NCI-H69 (cell line): Measurements from ENCODE around the gene TMEM97.

Experiments used
- DNase-seq: peaks from one replicate; lab custom pipeline; 2025; lab: John Stamatoyannopoulos, UW

Gene TMEM97

DNA sequence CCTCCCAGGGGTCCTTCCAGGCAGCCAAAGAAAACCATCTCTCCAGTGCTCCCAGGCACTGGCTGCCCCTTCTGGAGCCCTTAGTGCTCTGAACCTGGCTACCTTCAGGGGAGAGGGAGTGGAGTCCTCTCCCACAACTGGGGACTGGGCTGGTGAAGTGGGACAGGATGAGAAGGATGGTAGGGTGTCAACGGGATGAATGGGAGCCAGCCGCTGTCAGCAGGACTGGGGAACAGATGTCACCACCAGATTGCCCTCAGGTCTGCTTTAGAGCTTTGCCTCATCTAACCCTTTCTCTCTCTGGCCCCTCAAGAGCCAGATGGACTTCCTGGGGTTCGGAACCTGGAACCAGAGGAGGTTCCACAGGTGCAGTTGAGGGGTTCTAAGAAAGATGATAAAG, 46.5 kb downstream of the TMEM97 start:
- DNase-seq, result no peak

DNA sequence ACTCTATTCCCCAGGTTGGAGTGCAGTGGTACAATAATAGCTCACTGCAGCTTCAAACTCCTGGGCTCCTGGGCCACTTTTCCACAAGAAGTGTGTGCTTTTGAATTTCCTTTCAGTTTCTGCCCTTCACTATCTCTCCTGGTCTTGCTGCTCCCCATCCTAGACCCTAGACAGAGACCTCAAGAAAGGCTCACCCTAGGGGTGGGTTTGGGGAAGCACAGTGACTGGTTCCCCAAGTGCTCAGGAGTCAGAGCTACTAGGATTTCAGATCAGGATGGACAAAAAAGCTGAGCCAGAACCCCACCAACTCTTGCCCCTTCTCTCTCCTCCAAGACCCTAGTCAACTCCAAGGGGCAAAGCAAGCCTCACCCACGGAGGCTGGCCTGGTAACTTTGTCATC, 47.6 kb downstream of the TMEM97 start:
- DNase-seq, result no peak

DNA sequence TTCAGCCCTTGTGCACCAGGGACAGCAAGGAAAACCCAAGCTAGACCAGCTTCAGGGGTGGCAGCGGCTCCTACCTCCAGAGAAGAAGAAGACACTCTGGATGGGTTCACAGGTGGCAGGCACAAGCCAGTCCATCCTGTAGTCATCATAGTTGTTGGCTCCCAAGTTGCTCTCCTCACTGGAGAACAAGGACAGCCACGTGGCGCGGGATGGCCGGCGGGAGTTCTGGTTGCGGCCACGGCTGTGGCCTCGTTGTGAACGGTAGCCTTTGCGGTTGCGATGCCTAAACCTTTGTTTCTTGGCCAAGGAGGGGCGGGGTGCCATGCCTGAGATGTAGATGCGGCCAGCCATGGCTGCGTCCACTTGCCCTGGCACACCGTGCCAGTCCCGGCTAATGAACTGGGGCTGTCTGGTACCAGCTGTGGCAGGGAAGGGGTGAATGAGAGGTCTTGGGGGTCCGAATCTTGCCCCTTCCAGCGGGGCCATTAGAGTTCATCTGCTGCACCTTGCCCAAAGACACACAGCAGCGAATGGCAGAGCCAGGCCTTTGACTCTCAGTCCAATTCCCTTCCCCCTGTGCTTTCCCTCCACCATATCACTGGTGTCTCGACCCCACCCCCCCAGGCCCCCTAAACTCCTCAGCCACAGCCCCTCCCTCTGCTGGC, 48.8 kb downstream of the TMEM97 start:
- DNase-seq, result no peak

DNA sequence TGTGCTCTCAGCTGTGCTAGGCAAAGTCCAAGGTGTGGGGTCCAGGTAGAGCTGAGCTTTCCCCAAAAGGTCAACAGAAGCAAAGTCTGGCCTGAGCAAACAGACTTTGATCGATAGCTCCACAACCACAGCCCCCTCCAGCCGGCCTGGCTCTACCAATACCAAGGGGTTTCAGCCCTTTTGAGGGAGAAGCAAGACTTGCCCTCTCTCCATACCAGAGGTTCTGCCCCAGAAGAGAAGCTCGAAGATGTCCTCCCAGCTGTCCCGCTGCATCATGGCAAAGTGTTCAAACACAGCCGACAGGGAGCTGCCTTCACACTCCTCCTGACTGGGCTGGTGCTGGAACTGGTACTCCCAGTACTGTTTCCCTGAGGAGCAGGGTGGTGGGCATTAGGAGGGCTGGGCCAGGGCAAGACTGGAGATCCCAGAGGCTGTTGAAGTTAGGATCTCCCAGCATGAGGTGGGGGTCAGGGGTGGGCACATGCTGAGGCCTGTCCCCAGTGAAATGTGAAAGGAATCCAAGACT, 49.4 kb downstream of the TMEM97 start:
- no peak for DNase-seq

DNA sequence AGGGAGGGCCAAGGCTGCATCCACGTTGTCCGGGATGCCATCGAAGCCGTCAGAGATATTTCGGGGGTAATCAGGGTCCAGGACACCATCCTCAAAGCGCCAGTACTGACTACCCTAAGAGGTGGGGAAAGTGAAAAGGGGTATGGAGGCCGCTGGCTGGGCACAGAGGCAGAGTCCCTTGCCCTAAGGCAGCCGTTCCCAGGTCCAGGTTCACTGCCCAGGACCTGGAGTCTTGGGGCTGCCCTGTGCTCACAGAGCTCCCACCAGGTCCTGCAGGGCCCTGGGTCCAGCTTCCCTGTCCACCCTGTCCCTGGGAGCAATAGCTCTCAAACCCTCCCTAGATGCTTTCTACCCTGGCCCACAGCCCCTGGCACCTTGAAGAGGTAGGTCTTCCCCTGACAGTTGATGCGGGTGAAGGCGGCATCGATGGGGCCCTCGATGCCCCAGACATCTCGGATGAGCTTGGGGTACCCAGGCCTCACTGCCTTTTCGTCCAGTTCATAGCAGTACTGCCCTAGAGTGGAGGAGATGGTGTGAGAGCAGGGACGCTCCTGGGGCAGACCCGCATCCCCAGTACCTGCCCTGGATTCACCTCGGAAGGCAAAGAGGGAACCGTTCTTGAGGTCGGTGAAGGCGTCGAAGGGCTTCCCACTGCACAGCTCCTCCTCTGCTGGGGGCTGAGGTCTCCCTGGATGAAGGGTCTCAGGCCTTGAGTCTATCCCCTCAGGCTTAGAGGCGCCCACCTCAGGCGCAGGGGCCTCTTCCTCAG, 50.1 kb downstream of the TMEM97 start:
- no peak for DNase-seq

DNA sequence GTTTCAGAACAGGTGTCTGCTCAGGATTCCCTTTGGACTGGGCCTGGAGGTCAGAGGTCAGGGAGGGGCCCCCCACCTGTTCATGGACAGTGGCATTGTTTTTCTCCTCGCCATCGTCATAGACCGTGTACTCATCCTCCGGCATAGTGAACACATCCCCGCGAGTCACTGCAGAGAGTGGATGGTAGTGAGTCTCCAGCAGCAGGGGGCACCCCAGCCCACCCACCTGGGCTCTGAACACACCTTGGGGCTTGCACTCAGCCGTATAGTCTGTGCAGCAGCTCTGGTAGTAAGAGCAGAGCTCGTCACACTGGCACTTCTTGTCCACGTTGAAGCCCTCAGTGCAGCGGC, 50.7 kb downstream of the TMEM97 start:
- DNase-seq, result no peak

DNA sequence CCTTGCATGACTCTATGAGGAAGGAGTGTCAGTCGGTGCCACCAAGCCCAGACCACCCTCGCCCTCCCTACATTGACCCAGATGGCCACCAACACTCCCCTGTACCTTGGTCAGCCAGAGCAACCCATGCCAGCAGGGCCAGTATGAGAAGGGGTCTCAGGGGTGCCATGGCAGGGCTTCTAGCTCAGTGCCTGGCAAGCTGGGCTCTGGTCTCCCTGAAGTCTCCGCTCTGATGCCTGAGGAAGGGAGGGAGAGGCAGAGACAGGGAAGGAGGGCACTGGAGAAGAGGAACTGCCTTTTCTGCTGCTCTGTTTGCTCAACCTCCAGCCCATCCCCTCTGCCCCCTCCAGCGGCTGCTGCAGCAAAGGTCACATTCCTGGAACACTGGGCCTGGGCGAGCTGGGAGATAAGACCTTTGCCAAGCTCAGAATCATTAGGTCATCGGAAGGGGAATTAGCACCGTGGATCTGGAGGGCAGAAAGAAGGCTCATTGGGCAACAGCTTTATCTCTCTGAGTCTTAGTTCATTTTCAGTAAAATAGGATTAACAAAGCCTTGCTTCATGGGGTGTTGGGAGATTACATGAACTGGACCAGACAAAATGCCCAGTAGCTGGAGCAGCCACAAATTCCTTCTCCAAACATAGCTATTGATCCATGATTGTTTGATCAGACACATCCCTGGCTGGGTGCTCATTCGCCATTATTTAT, 51.2 kb downstream of the TMEM97 start, which contains the start of gene VTN:
Gene VTN (minus strand): TSS at position 273 of the 709 bp plus-strand sequence. CDS start 104 bp downstream, at position 169.
- peak; percentile 27 for DNase-seq

DNA sequence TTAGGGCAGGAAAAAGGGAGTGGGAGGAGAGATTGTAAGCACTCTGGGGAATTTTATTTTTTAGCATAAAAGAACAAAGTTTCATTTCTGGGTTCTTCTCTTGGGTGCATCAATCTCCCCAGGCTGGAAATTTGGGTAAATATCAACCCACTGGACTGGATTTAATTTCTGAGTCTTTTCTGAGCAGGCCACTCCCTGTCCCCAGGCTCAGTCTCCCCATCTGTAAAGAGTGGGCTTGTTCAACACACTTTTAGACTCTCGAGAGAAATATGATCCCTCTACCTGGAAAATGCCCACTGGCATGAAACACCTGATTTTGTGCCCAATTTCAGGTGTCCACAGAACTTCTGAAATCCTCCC, 51.7 kb downstream of the TMEM97 start:
- no peak for DNase-seq

DNA sequence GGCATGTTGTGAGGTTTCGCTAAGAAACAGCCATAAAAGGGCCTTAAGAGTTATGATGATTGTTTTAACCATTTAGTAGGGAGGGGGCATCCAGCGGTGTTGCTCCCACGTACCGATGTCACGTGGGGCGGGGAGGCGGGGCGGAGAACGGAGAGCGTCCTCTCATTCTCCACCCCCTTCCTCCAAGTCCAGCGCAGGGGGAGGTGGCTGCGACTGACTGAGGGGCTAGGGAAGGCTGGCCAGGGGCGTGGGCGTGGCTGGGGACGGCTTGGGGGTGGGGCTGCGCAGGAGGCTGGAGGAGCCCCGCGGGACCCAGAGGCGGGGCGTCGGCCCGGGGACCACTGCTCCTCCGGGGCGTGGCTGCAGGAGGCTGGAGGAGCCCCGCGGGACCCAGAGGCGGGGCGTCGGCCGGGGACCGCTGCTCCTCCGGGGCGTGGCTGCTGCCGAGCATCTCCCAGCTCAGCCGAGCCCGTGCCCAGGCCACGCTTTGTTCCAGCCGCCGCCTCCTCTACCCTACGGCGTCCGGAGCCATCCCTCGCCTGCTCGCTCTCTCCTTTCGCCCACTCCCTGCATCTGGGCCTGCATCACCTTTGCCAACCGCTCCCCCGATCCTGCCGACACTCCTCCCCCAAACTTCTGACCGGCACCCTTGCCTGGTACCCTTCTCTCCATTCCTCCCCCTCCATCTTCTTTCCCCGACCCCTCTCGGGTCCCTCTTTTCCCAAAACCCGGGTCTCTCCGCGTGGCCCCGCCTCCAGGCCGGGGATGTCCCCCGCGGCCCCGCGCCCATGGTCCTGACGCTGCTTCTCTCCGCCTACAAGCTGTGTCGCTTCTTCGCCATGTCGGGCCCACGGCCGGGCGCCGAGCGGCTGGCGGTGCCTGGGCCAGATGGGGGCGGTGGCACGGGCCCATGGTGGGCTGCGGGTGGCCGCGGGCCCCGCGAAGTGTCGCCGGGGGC, 52.5 kb downstream of the TMEM97 start, which contains the start of gene SARM1:
Gene SARM1 (plus strand): TSS at position 450 of the 958 bp plus-strand sequence. CDS start 339 bp downstream, at position 789.
- DNase-seq, result peak; percentile 98

DNA sequence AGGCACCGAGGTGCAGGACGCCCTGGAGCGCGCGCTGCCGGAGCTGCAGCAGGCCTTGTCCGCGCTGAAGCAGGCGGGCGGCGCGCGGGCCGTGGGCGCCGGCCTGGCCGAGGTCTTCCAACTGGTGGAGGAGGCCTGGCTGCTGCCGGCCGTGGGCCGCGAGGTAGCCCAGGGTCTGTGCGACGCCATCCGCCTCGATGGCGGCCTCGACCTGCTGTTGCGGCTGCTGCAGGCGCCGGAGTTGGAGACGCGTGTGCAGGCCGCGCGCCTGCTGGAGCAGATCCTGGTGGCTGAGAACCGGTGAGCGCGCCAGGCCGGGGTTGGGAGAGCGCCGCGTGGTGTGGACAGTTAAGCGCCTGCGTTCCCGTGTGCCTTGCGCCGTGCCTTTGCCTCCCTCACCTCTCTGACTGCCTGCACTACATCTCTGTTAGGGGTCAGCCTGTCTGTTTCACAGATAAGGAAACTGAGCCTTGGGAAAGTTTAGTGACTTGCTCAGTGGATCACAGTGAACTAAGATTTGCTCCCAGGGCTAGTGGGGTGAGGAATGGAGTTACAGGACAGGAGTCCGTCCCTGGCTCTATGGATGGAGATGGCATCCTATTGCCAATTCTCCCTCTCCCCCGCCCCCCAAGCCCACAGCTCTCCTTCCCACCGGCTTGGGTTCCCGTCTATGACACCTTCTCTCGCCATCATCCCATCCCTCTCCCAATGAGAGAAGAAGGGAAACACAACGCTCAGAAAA, 53.4 kb downstream of the TMEM97 start:
- peak; percentile 70 for DNase-seq

DNA sequence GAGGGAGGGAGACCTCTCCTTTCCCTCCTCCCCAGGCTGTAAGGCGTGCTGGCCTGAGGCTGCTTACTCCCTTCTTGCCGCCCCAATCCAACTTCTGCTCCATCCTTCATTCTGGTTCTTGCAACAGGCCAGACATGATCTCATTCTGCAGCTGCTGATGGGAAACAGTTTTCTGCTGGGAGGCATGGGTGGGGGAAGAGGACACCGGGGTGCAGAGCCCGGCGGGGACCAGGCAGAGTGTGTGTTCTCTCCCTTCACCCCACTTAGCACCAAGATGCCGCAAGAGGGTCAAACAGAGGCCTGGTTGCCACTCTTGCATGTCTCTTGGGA, 53.9 kb downstream of the TMEM97 start:
- peak; percentile 66 for DNase-seq
